GM21576 (cell line): ENCODE measurements around the gene LRSAM1.

ENCODE experiments used
- ATAC-seq: cut with Tn5 transposase; IDR thresholded peaks from one replicate; pipeline ENCODE4 v1.9.1; 2021; ENCODE audit warnings: mild to moderate bottlenecking, moderate library complexity; ENCODE audit not compliant: unreplicated experiment

The LRSAM1 gene

DNA sequence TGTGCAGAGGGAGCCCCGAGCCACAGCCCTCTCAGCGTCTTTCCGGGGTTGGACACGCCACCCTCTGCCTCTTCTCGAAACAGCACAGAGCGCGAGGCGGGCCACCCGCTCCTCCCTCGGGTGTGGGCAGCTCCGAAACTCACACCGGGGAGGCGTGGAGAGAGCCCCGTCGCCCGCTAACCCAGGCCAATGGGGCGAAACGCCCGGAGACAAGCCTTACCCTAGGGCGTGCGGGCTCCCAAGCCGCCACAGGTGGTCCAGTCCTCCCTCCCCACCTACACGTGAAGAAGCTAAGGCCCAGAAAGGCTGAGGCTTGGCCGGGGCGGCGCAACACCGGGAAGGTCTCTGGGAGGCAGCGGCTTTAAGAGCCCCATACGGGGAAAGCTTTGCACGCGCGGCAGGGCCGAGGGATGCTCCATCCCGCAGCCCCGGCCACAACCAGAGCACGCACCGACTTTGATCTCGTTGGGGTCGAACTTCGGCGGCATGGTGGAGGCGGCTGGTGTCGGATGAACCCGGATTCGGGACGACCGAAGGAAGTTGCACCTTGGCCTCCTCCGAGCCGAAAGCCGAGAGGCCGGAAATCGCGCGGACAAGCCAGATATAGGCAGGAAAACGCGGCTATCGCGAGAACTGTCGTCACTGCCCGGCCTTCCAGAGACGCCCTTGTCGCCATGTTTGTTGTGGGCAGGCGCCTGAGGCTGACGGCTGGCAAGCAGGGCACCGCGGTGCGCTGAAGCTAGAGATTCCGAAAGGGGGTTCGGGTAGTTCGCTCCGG lies at the start of gene LRSAM1, which contains the start of gene RPL12:
LRSAM1 (plus strand) TSS at position 681 of the 778 bp plus-strand sequence. CDS start 3,018 bp downstream, outside the sequence.
RPL12 (minus strand) TSS at position 577 of the 778 bp plus-strand sequence; CDS start at position 488, 89 bp downstream.
- peak; percentile 60 for ATAC-seq

DNA sequence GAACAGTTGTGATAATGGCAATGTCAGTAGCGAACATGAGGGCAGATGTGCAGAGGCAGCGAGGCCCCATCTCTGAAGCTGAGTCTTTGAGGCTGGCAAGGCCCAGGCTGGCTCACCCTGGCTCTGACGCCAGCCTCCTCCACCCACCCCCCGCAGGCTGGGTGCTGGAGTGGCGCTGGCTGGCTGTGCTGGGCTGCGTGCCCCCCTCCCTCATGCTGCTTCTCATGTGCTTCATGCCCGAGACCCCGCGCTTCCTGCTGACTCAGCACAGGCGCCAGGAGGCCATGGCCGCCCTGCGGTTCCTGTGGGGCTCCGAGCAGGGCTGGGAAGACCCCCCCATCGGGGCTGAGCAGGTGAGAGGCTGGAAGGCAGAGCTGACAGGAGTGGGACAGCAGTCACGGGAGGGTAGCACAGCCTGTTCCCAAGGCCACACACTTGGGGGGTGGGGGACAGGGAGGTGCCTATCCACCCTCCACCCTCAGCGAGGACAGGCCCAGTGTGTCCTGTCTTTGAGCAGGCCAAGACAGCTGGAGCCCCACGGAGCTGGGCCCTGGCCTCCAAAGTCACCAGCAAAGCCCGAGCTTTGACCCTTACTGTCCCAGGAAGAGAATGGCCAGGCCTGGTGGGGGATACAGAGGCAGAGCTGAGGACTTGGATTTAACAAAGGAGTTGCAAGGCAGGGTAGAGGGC lies 48.8 kb upstream of the LRSAM1 start:
- ATAC-seq: no peak

DNA sequence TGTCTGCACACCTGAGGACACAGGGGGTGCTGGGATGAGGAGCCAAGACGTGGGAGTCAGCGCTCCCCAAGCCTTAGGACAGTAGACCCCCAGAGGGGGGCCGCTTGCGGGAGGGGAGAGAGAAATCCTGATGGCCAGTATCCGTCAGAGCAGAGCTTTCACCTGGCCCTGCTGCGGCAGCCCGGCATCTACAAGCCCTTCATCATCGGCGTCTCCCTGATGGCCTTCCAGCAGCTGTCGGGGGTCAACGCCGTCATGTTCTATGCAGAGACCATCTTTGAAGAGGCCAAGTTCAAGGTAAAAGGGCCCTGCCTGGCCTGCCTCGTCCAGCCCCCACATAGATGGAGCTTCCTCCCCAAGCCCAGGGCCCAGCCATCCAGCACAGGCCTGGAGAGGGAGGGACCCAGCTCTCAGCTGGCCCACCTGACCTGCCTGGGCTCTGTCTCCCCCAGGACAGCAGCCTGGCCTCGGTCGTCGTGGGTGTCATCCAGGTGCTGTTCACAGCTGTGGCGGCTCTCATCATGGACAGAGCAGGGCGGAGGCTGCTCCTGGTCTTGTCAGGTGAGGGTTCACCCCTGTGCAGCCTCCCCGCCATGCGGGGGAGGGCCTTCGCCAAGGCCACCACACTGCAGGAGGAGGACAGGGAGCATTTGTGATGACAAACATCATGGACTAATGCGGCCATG lies 47.7 kb upstream of the LRSAM1 start:
- no peak for ATAC-seq

DNA sequence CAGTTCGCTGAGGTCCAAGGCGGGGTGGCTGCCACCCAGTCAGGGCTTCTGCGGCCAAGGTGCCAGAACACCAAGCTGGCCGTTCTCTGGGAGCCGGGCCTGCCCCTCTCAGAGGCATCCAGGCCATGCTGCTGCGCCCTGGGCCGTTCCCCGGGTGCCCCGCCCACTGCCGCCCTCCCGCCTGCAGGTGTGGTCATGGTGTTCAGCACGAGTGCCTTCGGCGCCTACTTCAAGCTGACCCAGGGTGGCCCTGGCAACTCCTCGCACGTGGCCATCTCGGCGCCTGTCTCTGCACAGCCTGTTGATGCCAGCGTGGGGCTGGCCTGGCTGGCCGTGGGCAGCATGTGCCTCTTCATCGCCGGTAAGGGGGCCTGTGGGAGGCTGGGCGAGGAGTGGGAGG lies 46.7 kb upstream of the LRSAM1 start:
- no peak for ATAC-seq

DNA sequence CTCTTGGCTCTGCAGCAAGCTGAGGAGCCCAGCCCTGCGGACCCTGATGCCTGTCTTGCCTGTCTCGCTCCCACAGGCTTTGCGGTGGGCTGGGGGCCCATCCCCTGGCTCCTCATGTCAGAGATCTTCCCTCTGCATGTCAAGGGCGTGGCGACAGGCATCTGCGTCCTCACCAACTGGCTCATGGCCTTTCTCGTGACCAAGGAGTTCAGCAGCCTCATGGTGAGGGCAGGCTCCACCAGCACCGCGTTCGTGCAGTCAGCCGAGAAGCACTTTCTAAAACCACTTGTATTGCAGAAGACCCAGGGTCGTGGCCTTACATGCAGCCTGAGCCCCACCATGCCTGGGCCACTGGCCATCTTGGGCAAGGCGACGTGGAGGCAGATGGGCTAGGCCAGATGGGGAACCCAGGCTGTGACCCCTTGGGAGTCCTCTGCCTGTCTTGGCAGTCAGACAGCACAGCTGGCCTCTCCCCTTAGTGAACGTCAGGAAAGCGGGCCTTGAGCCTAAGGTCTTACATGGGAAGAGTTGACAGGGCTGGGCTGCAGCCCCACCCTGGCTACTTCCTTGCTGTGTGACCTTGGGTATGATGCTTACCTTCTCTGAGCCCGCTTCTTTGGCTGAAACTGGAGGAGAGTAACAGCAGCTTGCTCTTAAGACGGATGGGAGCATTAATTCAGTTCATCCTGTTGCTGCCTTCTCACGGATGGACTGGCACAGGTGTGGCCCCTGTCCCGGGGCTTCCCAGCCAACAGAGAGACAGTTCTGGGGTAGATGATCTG lies 45.8 kb upstream of the LRSAM1 start:
- no peak for ATAC-seq

DNA sequence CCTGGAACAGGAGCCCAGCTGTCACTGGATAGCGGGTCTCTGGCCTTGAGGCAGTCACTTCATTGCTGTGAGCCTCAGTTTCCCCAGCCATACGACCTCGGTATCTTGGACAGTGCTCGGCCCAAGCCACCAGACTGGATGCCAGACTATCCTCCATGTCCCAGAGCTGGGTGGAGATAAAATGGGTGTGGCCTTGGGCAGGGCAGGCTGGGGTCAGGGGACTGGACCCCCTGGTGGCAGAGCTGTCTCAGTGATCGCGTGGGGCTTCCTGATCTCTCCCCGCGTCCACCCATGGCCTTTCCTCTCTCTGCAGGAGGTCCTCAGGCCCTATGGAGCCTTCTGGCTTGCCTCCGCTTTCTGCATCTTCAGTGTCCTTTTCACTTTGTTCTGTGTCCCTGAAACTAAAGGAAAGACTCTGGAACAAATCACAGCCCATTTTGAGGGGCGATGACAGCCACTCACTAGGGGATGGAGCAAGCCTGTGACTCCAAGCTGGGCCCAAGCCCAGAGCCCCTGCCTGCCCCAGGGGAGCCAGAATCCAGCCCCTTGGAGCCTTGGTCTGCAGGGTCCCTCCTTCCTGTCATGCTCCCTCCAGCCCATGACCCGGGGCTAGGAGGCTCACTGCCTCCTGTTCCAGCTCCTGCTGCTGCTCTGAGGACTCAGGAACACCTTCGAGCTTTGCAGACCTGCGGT lies 44.4 kb upstream of the LRSAM1 start:
- ATAC-seq: no peak

DNA sequence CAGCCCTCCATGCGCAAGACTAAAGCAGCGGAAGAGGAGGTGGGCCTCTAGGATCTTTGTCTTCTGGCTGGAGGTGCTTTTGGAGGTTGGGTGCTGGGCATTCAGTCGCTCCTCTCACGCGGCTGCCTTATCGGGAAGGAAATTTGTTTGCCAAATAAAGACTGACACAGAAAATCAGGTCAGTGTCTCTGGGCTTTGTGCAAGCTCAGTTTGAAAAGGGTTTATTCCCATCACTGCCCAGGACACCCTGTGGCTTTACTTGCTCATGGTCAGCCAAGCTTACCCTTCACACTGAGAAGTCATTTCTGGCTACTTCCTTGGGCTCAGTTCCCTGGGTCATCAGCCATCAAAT lies 43.8 kb upstream of the LRSAM1 start:
- no peak for ATAC-seq

DNA sequence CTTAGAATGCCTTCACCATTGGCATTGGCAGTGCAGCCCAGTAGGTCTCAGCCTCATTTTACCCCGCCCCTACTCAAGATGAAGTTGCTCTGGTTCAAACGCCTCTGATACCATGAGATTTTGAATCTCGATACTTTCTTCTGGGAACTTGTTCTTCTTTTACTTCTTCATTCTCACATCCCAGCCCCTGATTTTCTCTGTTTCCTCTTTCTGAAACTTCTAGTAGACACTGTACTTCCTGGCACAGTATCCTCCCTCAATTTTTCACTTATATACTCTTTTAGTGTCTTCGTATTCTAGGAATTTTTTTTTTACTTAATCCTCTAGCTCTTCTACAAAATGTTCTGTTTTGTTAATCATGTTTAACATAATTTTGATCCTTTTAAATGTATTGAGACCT lies 40.2 kb upstream of the LRSAM1 start:
- no peak for ATAC-seq

DNA sequence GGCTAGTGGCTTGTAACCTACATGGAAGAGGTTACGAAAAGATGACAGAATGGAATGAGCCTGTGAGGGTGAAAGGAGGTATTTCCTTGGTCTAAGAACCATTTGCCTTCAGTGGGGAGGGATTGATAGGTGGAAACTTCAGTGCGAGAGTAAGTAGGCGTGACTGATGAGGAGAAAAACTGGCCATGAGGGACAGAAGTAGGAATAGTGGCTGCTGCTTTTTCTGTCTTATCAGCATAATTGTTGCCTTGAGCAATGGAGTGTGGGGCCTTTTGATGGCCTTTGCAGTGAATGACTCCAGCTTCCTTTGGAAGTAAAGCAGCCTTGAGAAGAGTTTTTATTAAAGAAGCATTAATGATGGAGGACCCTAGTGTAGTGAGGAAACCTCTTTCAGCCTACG lies 36.2 kb upstream of the LRSAM1 start:
- ATAC-seq: no peak

DNA sequence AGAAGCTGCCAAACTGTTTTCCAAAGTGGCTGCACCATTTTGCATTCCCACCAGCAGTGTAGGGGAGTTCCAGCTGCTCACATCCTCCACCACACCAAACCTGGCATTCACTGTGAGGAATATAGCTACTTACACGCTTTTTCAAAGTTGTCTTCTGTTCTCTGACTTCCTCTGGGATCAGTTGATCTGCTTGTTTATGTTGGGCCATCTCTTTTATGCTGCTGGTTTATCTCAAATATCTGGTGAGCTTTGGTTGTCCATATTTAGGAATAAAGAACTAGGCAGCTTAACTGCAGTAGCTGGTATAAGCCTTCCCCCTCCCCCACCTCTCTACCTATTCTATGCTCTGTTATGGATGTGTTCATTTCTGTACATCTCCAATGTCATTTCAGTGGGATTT lies 35.7 kb upstream of the LRSAM1 start:
- no peak for ATAC-seq

DNA sequence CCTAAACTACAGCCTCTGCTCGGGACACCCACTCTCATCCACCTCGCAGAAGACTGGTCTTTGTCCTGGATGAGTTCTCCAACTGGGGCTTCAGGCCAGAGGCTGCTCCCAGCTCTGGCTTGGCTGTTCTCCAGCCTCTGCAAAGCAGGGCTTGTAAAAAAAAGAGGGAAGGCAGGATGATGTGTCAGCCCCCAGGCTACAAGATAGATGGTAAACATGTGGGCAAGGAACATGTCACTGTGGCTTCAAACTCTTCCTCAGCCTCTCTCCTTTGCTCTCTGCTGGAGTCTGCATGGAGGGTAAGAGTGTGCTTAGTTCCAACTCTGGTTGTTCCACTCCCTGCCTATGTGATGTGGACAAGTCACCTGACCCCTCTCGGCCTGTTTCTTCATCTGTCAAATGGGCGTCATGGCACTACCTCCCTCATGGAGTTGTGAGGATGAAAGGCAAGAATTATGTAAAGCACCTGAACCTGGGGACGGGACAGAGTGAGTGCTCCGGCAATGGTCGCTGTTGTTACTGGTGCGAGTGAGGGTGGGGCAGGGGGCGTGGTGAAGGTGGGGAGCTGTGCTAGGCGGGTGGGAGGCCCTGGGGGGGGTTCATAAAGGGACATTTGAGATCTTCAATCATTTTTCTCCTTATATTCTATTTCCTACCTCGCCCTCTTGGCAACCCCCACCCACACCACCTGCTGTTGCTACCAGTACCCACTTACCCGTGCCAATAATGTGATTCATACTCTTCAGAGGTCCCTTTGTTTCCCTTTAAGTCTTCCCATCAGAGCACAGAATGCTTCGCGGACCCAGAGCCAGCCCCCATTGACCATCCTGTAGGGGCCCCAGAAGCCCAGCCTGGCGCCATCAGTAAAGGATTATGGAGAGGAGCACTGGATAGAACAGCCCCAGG lies 33.9 kb upstream of the LRSAM1 start:
- ATAC-seq: no peak

DNA sequence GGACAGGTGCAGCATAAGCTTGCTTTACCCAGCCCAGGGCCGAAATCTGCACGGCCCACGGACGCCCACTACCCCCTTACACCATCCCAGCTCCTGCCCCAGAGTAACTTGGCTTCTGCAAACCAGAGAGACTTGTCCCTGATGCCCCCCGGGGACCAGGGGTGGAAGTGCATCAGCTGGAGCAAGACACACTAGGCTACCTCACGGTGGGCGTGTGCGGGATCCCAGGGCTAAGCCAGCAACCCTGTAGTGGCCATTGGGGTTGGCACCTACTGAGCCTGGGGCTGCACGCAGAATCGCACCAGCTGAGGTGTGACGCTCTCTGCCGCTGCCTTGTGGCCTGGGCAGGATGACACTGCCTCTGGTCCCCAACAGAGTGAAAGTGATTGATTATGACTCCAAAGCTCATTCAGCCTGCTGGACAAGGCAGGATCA lies 33.3 kb upstream of the LRSAM1 start:
- no peak for ATAC-seq

DNA sequence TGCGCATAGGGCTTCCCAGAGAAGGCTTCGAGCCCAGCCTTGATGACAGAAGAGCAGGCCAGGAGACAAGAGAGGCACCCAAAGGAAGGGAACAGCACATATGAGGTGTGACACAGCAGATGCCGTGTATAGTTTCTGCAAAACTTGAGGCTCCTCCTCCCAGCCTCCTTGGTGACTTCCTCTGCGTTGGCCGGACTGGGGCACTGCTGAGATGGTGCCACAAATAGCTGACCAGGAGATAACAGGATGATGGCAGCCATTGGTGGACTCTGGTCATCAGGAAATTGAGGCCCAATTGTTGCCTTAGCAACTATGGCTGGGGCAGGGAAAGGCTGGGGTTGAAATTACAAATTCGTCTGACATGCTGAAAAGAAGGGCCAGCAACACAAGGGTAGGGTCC lies 32.0 kb upstream of the LRSAM1 start:
- no peak for ATAC-seq

DNA sequence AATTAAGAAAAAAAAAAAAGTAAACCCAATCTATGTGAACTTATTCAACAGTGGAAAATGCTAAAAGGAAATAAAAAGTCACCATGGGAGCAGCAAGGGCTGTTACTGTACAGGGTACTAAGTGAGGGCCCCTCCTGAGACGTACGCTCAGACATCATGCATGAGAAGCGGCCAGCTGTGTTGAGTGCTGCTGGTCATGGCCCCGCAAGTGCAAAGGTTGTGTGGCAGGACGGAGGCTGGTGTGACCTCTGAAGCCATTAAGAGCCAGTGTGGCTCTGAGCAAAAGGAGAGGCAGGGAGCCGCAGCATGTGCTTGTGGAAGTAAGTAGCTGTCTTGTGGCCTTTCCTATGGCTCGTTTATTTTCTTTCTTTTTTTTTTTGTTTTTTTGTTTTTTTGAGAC lies 30.3 kb upstream of the LRSAM1 start:
- ATAC-seq: no peak

DNA sequence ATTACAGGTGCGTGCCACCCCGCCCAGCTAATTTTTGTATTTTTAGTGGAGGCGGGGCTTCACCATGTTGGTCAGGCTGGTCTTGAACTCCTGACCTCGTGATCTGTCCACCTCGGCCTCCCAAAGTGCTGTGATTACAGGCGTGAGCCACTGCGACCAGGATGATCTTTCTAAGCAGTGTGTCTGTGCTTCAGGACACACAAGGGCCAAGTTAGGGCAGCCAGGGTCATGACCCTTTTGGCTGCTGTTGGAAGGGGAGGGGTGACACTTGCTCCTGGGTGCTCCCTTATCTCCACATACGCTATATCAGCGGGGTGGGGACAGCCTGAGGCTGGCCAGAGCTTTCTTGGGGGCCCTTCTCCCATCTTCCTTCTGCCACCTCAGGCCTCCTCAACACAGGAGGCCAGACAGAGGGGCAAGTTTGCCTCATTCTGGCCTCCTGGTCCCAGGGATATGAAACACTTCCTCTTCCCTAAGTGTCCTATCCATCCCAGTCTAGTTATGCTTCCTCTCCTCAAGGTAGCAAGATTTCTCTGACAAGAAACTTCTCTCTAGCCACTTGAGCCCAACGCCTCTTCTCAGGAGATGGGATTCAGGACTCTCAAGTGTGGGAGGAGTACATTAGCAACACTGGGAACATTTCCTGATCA lies 29.1 kb upstream of the LRSAM1 start:
- no peak for ATAC-seq

DNA sequence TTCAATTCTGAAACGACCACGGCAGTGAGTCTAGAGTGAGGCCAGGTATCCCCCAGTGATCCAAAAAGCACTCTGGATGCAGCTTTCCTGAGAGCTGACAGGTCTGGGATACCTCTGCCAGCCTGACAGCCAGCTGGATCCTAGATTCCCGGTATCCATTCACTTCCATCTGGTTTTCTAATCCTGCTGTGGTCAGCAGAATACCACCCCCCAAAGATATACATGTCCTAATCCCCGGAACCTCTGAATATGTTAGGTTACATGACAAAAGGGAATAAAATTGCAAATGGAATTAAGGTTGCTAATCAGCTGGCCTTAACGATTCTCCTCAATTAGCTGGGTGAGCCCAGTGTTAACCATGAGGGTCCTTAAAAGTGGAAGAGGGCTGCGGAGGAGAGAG lies 28.5 kb upstream of the LRSAM1 start:
- no peak for ATAC-seq

DNA sequence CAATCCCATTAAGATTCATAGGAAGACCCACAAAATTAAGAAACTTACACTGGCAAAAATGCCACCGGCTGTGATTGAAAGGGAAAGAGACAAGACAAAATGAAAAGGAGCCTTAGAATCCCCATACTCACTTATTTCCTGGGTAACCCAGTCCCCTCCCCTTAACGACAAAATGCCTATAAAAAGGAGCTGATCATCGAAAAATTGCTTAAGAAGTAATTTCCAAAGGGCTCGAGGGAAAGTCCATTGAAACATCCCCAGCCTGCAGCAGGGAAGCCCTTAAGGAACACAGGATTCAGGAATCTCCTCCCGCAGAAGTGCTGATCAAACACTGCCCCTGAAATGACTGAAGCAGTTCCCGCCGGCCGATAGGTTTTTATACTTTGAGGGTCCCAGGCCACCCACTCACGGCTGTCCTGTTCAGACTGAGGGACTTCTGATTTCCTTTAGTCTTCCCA lies 27.8 kb upstream of the LRSAM1 start:
- ATAC-seq: no peak

DNA sequence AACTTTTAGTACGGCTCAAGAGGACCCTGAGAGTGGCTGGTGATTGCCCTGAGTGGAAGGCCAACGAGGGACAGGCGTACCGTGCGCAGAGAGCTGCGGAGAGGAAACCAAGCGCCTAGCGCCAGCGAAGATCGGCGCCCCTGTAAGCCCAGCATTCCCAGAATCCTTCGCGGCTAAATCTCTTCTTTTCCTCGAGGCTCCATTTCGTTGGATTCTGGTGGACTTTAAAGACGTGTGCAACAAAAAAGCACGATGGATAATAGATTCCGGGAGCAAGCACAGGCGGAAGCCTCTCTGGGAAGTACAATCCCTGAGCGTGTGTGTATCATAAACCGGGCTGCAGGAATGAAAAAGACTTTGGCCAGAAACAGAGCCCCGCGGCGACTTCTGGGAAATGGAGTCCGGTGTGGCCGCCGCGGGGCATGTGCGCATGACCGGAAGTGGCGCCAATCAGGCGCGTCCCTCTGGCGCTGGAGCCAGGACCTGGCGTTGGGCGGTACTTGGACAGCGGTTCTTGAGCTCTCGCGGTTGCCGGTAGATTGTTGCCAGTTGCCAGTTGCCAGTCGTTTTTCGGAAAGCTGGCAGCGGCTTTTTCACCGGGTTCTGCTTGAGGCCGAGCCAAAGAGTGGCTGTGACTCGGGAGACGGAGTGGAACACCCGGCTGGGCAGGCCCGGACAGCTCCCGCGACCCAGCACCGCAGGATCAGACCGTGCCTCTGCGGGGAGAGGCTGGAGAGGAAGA lies 27.2 kb upstream of the LRSAM1 start, which contains the start of gene ZNF79:
ZNF79 (plus strand) TSS at position 449 of the 742 bp plus-strand sequence. CDS start 406 bp downstream, outside the sequence.
- peak; percentile 81 for ATAC-seq
